Endometrium (tissue), 2 donors: ENCODE results near the gene ELN.

Experiments
- FAIRE-seq: peaks from 2 replicates; lab custom pipeline; 2012; peaks lifted over from hg19 to GRCh38; lab: Jason Lieb, UNC
- donor health status: control.
- donor health status: control.

ELN gene

GRCh38 chr7:74094224-74095101, 66.5 kb downstream of the ELN start:
- no peak for FAIRE-seq

- no peak for FAIRE-seq
Observed at GRCh38 chr7:74095135-74095534, 67.2 kb downstream of the ELN start.

GRCh38 chr7:74097937-74098614, 70.1 kb downstream of the ELN start:
- FAIRE-seq, result no peak

GRCh38 chr7:74099031-74099430, 71.1 kb downstream of the ELN start:
- FAIRE-seq, result no peak

GRCh38 chr7:74101061-74101681, 73.2 kb downstream of the ELN start:
- FAIRE-seq, result no peak

DNA sequence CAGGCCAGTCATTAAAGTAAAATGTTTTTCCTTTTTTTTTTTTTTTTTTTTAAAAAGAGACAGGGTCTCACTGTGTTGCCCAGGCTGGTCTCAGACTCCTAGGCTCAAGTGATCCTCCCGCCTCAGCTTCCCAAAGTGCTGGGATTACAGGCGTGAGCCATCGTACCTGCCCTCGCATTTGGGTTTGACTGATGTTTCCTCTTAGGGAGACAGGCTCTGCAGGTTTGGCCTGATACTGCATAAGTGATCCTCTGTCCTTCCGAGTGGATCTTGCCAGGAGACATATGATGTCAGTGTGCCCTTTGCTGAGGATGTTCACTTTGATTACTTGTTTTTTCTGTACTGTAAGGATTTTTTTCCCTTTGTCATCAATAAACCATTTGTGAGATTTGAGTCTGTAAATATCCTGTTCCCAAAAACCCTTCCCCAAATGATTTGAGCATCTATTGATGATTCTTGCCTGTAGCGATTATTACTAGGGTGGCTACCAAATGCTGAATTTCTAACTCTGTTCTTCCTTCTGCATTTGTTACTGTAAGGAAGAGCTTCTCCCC, 75.3 kb downstream of the ELN start:
- FAIRE-seq, result no peak

GRCh38 chr7:74104702-74105101, 76.7 kb downstream of the ELN start:
- FAIRE-seq, result no peak

- FAIRE-seq, result no peak
Observed at GRCh38 chr7:74105992-74106391, 78.0 kb downstream of the ELN start.

GRCh38 chr7:74106846-74107245, 78.9 kb downstream of the ELN start:
- FAIRE-seq, result no peak

DNA sequence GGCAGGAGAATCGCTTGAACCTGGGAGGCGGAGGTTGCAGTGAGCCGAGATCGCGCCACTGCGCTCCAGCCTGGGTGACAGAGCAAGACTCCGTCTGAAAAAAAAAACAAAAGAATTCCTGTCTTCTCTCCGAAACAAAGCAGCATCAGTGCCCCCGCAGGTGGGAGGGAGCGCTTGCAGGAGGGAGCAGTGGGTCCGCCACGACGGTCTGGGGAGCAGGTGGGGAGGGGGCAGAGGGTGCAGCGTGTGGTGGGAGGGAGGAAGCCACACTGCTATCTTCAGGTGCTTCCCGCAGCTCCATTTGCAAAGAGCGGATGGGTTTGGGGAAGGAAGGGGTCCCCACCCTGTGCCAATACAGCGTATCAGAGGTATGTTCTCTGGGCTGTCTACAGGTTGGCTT, 87.4 kb downstream of the ELN start:
- no peak for FAIRE-seq

DNA sequence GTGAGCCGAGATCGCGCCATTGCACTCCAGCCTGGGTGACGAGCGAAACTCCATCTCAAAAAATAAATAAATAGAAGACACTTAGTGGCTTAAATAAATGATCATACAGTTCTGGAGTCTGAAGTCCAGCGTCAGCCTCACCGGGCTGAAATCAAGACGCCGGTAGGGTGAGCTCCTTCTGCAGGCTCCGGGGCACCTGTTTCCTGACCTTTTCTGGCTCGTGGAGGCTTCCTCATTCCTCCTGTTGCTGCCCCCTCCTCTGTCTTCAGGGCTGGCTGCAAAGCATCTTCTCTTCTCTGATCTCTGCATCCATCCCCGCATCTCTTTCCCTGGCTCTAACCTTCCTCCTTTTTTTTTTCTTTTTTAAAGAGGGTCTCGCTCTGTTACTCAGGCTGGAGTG, 88.4 kb downstream of the ELN start:
- FAIRE-seq, result no peak
